HG03064 (cell line): Measurements from ENCODE around the gene DOK1.
A peak's percentile ranks its signal among the peaks of the same experiment; 100 is the strongest.

Experiments
- ATAC-seq: cut with Tn5 transposase; IDR thresholded peaks from one replicate; pipeline ENCODE4 v1.9.1; 2021; ENCODE audit warnings: low read depth; ENCODE audit not compliant: unreplicated experiment

The DOK1 gene

DNA sequence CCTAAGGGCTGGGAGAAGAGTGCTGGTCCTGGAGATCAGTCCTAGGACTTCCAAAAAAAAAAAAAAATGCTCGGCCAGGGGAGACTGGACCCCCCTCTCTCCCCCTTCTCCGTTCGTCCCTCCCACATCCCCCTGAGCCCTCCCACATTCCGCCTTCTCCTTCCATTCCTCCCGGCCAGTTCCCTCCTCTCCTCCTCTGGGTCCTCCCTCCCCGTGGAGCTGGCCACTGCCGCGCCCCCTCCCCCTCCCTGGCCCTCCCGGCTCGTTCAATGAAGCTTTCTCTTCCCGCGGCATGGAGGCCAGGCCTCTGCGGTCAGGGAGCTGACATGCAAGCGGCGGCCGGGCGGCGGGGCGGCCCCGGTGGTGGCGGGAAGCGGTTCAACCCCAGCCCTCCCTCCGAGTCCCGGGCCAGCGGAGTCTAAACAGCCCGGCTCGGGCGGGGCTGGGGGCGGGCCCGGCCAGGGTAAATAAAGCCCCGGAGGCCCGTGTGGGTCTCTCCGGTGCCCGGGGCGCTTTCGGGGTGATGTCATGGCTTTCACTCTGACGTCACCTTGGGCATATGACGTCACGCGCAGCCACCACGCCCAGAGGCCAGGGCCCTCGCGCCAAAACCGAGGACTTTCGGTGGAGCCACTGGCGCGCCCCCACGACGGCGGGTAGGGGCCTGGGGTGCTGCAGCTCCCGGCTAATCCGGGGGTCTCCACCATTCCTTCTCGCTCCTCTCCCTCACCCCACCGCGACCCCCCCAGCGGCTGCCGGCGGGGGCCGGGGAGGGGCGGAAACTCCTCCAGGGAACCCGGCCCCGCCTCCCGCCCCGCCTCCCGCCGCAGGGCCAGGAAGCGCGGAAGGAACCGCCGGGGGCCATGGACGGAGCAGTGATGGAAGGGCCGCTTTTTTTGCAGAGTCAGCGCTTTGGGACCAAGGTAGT, at the start of gene DOK1, which contains the start of gene LOXL3:
TSS of gene DOK1 (plus strand) at position 829 of the 928 bp plus-strand sequence. CDS start at position 864, 35 bp downstream.
TSS of gene LOXL3 (minus strand) at position 51 of the 928 bp plus-strand sequence. CDS start 1,308 bp downstream, outside the sequence.
- ATAC-seq: peak; percentile 55

DNA sequence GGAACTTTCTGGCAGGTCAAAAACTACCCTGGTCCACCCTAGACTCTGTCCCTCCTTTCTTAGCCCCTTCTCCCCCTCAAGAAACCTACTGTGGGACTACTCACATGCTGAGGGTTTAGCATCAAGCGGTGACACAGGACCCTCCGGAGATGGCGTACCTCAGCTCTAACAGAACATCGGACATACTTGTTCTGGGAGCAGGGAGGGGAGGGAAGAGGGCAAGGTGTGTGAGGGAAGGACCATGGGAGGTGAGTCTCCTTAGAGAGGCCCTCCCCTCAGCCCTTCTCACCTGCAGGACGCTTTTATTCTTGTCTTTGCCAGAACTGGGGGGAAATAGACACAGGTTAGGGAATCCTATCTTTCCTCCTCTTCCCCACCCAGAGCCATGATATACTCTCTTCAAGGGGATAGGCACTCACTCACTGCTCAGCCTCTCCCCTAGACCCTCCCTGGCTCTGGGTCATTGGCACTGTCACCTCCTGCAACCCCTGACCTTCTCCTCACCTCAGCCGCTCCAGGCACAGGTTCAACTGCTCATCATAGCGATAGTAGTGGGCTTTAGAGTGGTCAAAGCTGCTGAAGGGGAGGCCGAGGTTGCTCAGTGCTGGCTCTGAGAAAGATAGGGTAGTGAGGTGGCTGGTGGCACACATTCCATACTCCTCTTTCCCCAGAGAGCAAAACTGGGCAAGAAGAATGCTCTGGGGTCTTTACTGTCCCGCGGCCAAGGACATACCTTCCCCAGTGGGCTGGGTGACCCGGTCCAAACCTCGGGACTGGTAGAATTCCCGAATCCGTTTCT, 48.9 kb upstream of the DOK1 start:
- ATAC-seq: no peak

DNA sequence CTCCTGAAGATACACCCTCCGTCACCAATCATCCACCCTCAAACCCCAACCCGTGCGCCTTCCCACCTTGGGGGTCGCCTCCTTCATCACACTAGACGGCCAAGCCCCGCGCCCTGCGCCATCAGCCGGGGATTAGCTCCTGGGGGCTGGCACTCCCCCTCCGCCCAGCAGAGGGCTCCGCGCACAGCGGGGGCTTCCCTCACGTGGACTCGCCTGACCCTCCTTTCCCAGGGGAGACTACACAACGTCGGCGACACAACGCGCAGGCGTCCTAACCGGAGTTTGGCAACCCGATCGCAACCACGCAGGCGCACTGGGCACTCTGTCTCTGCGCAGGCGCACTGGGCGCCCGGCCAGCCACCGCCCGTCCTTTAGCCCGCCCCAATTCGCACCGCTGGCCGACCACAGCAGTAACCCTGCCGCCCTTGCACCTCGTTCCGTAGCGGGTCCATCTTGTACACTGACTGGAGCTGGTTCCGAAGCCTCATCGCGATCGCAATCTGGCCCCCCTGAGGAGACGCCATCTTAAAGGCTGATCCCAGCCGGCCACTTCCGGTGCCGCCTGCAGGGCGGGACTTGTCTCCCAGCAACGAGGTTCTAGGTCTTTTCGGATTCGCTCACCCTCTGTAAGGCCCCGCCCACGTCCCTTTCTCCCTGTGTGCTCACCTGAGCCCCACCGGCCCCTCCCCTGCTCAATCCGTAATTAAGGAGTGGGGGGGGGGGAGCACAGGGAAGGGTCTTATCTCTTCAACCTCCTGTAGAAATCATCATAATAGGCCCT, 47.2 kb upstream of the DOK1 start, which contains the start of gene PCGF1:
TSS of gene PCGF1 (minus strand) at position 551 of the 781 bp plus-strand sequence. CDS start at position 524, 27 bp downstream.
- peak; percentile 80 for ATAC-seq

DNA sequence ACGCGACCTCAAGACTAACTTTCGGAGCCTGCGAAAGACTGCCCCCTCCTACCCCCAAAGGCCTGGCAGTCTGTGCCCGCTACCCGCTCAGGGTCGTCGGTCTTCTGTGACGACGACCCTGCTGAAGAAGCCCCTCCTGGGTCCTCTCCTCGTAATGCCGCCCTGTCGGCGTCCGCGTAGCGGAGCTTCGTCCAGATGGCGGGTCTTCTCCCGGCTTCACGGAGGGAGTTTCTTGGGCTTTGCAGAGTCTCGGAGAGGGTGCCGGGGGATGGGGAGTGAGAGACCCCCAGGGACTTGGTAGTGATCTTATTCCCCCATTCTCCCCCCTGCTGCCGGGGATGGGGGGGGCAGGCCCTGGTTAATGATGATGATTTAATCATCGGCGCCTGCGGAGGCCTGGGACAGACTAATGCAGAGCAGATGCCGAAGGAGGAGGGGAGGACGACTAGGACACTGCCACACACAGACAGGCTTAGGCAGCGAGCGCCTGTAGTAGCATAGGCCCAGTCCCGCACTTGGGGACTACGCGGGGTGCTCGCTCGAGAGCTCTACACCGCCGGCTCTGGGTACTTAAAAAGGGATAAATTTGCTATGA, 46.5 kb upstream of the DOK1 start:
- ATAC-seq: peak; percentile 5

GRCh38 chr2:74510272-74510671, 44.2 kb upstream of the DOK1 start:
- no peak for ATAC-seq

GRCh38 chr2:74511104-74511989, 43.2 kb upstream of the DOK1 start:
- ATAC-seq: no peak

GRCh38 chr2:74512744-74513604, 41.5 kb upstream of the DOK1 start:
- ATAC-seq: no peak

DNA sequence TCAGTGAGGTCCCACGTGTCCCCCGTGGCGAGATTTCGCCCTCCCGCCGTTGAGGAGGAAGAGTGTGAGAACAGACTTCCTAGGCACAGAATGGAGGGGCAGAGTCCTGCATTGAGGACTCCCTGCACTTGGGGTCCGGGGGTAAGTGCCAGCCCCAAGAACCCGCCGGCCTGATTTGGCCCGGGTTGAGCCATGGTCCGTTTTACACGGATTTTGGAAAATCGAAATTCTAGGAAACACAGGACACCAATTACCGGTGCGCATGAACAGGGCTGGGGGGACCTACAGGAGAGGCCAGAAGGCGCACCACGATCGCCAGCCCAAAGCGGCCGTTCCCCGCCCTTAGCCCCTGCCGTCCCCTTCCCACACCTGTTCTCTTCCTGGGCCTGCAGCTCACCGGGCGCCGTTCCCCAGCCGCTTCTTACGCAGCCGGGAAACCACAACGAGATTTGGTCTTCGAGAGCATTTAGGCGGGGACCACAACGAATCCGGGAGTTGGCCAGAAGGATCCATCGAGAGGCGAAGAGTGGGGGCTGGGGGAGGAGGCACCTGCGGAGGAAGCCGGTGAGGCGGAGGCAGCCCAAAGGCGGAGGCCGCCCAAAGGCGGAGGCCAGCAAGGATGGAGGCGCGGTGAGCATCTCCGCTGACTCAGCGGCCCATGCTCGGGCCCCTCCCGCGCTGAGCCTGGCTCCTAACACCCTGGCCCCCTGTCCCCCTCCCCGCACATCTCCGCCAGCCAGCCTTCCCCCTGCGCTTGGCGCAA, 40.7 kb upstream of the DOK1 start:
- no peak for ATAC-seq

GRCh38 chr2:74514368-74515270, 39.9 kb upstream of the DOK1 start, which contains the start of gene TLX2:
Gene TLX2 (plus strand): TSS chr2:74514450. CDS start chr2:74514807, 357 bp downstream.
- no peak for ATAC-seq

GRCh38 chr2:74515271-74515980, 39.1 kb upstream of the DOK1 start:
- ATAC-seq: no peak

DNA sequence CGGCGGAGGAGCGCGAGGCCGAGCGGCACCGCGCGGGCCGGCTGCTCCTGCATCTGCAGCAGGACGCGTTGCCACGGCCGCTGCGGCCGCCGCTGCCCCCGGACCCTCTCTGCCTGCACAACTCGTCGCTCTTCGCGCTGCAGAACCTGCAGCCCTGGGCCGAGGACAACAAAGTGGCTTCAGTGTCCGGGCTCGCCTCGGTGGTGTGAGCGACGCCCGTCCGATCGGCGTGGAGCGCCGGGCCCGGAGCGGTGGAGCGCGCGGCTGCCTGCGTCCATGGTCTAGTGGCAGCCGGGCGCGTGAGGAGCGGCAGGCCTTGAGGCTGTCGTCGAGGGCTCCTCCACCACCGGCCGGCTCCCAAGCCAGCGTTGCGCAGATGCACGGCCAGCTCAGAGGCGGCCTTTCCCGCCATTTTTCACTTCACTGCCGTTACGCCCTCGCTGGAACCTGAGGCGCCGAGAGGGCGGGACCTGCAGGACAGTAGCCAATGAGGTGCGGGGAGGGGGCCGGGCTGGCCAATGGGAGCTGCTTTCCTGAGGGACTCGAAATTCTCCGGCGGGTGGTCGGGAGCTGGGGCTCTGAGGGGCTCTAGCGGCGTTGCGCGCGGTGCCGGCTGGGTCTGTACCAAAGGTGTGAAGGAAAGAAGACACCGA, 38.4 kb upstream of the DOK1 start:
- no peak for ATAC-seq

- ATAC-seq: no peak
These were observed 37.9 kb upstream of the DOK1 start for GRCh38 chr2:74516650-74517049.

DNA sequence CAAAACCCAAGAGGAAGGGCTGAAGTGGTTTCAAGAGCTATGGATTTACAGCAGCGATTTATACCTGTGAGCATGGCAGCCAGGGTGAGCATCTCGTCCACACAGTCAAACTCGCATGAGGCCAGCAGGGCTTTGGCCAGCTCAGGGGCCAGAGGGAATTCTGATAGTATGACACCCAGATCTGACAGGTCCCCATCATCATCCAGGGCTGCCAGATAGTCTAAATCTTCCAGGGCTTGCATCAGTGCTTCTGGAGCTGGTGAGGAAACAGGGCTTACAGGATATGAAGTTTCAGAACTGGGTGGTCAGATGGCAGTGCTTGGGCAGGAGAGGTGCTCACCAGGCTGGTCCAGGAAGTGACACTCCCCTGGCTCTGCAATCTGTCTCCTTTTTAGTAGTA, 32.0 kb upstream of the DOK1 start:
- ATAC-seq: no peak

GRCh38 chr2:74524005-74524404, 30.5 kb upstream of the DOK1 start:
- no peak for ATAC-seq
